Progenitor cell of endocrine pancreas (in vitro differentiated cells): ENCODE data around the gene TSSC4. TPM values are rescaled to one million over a fixed set of nuclear protein-coding genes. Genes with fewer than 3 reads are reported as not detected.

Experiments
- DNase-seq: peaks from one replicate; pipeline ENCODE4 v3.0.0; 2021; ENCODE audit warnings: low spot score; ENCODE audit not compliant: unreplicated experiment
- H3K27ac Mint-ChIP-seq: 2 replicates; pipeline ENCODE4 v1.8.0; 2021; ENCODE audit warnings: mild to moderate bottlenecking, moderate library complexity, mixed read lengths
- H3K27me3 Mint-ChIP-seq: 2 replicates; pipeline ENCODE4 v1.8.0; 2021; ENCODE audit warnings: mixed read lengths
- H3K36me3 Mint-ChIP-seq: 2 replicates; pipeline ENCODE4 v1.8.0; 2022; ENCODE audit warnings: mixed read lengths; ENCODE audit not compliant: insufficient read depth
- H3K4me1 Mint-ChIP-seq: 2 replicates; pipeline ENCODE4 v1.8.0; 2021; ENCODE audit warnings: low read depth, mixed read lengths
- H3K4me3 Mint-ChIP-seq: 2 replicates; pipeline ENCODE4 v1.8.0; 2021; ENCODE audit warnings: low read depth, mild to moderate bottlenecking, moderate library complexity, mixed read lengths
- H3K9me3 Mint-ChIP-seq: 2 replicates; pipeline ENCODE4 v1.8.0; 2021; ENCODE audit warnings: low read depth, mixed read lengths
- CTCF ChIP-seq: fragments of 200-600 bp; sonication (generic); IDR thresholded peaks from one replicate; pipeline ENCODE4 v1.5.0; 2021; ENCODE audit warnings: antibody characterized with exemption, mild to moderate bottlenecking; ENCODE audit not compliant: unreplicated experiment
- total RNA-seq: library from RNA; stranded (reverse); gene quantifications from 2 replicates; pipeline ENCODE4 v1.2.1, GENCODE V29; 2021

TSSC4 gene
- total RNA-seq, 1 donor from 2014 or later = 50.2 TPM

DNA sequence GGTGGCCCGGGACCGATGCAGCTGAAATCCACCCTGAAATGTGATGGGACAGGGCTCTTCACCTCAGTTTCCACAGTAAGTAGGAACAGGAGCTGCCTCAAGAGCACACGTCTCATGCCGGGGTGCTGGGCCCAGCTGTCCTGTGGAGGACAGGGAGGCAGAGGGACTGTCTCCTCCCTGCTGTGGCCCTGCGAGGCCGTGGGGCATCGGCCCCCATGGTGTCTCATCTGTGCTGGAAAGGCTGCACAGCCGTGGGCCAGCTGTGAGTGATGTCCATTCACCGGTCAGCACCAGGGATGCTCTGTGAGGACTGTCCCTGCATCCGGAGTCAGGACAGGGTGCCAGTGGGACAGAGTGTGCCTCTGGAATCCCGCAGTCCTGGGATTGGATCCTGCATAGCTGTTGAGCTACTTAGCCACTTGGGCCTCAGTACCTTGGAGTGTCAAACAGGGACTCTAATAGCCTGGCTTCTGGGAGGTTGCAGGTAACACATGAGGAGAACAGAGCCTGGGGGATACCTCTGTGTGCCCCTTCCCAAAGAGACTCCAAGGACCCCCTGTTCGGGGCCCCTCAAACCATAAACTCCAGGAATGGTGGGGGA lies 27.3 kb downstream of the TSSC4 start:
- H3K36me3 Mint-ChIP-seq = no peaks in the 10 kb centered on the region
- no peak for DNase-seq
- no peaks in the 10 kb centered on the region for H3K9me3 Mint-ChIP-seq
- peaks cover 6% of the 10 kb centered on the region for H3K27me3 Mint-ChIP-seq
- no peak overlapping the region for H3K4me3 Mint-ChIP-seq
- H3K27ac Mint-ChIP-seq = no peak overlapping the region
- no peak for TF ChIP-seq CTCF
- H3K4me1 Mint-ChIP-seq = no peaks in the 10 kb centered on the region

DNA sequence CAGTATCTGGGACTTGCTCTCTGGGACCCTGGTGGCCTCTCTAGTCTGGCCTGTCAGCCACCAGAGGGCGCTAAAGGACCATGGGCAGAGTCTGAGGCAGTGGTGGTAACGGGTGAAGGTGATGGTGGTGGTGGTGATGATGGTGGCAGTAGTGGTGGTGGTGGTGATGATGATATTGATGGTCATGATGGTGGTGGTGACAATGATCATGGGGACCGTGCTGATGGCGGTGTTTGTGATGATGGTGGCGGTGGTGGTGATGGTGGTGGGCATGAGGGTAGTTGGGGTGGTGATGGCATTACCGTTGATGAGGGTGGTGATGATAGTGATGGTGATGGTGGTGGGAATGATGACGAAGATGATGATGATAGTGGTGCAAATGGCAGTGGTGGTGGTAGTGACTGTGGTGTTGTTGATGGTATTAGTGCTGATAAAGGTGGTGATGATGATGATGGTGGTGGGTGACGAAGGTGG lies 27.8 kb downstream of the TSSC4 start:
- TF ChIP-seq CTCF = peak; percentile 77
- H3K4me3 Mint-ChIP-seq = no peak overlapping the region
- peak; percentile 71 for DNase-seq
- no peaks in the 10 kb centered on the region for H3K36me3 Mint-ChIP-seq
- no peak overlapping the region for H3K27ac Mint-ChIP-seq
- H3K9me3 Mint-ChIP-seq = no peaks in the 10 kb centered on the region
- H3K27me3 Mint-ChIP-seq = peaks cover 6% of the 10 kb centered on the region
- no peaks in the 10 kb centered on the region for H3K4me1 Mint-ChIP-seq

DNA sequence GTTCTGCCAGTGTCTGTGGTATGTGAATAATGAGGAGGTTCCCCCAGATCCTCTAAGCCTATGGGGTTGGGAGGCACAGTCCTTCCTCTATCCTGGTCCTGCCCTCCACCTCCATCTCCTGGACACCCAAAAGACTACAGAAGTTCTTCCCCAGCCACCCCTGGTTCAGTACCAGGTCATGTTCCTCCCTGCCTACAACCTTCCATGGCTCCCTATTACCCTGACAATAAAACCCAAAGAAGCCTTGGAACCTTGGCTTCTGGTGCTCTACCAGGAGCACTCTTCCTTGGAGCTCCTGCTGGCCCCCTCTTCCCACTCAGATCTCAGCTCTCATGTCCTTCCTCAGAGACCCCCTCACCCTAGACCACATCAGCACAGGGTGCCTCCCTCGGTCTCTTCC lies 30.8 kb downstream of the TSSC4 start:
- no peak for TF ChIP-seq CTCF
- H3K9me3 Mint-ChIP-seq = no peaks in the 10 kb centered on the region
- H3K27ac Mint-ChIP-seq = no peak overlapping the region
- no peak overlapping the region for H3K4me3 Mint-ChIP-seq
- H3K4me1 Mint-ChIP-seq = no peaks in the 10 kb centered on the region
- H3K27me3 Mint-ChIP-seq = peaks cover 6% of the 10 kb centered on the region
- DNase-seq = no peak
- no peaks in the 10 kb centered on the region for H3K36me3 Mint-ChIP-seq

- TF ChIP-seq CTCF = no peak
- H3K27ac Mint-ChIP-seq = no peak overlapping the region
- H3K36me3 Mint-ChIP-seq = no peaks in the 10 kb centered on the region
- DNase-seq = no peak
- H3K4me1 Mint-ChIP-seq = no peaks in the 10 kb centered on the region
- H3K27me3 Mint-ChIP-seq = peaks cover 9% of the 10 kb centered on the region
- H3K9me3 Mint-ChIP-seq = no peaks in the 10 kb centered on the region
- H3K4me3 Mint-ChIP-seq = no peak overlapping the region
Measured at GRCh38 chr11:2432171-2432621, 31.6 kb downstream of the TSSC4 start.

DNA sequence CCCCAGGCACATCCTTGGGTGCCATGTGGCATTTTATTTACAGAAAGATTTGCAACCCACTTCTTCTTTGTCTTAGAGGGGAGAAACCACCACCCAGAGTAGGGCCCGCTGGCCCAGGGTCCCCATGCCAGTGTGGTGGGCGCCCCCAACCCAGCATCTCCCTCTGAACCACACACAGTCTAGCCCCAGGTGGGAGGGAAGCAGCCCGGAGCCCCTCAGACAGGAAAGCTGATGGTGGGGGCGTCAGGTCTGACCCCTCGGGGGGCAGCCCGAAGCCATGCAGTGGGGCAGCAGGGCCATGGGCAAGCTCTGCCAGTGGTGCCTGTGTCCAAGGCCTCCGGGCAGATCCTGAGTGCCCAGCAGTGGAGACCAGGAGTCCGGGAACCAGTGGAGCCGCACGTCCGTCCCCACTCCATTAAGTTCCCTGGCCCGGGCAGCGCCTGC lies 32.1 kb downstream of the TSSC4 start:
- no peaks in the 10 kb centered on the region for H3K9me3 Mint-ChIP-seq
- DNase-seq = no peak
- no peak overlapping the region for H3K4me3 Mint-ChIP-seq
- TF ChIP-seq CTCF = no peak
- no peaks in the 10 kb centered on the region for H3K36me3 Mint-ChIP-seq
- no peak overlapping the region for H3K27ac Mint-ChIP-seq
- no peaks in the 10 kb centered on the region for H3K4me1 Mint-ChIP-seq
- peaks cover 13% of the 10 kb centered on the region for H3K27me3 Mint-ChIP-seq
